Activated CD8-positive, alpha-beta T cell treated with anti-CD3 and anti-CD28 coated beads for 36 hours (primary cell): ENCODE data around the gene SLC16A4. TPM values are rescaled to one million over a fixed set of nuclear protein-coding genes. Genes with fewer than 3 reads are reported as not detected.

Experiments used
- ATAC-seq: fragments of 200-7000 bp; cut with Tn5 transposase; one replicate; pipeline ENCODE4 v1.10.0; 2021; ENCODE audit warnings: mild to moderate bottlenecking, moderate library complexity
- CTCF ChIA-PET: fragments of 350-600 bp; sonication (Branson Sonifier 250); formaldehyde crosslinking; loops from one replicate; lab custom pipeline; 2021; ENCODE audit warnings: antibody characterized with exemption; lab: Charles Lee
- POLR2A ChIA-PET: fragments of 350-600 bp; sonication (Branson Sonifier 250); formaldehyde crosslinking; loops from one replicate; lab custom pipeline; 2021; ENCODE audit warnings: antibody characterized with exemption; lab: Charles Lee
- DNase-seq: peaks from one replicate; pipeline ENCODE4 v3.0.0-alpha.2; 2020
- H3K27ac Mint-ChIP-seq: one replicate; pipeline ENCODE4 v1.8.0; 2021; ENCODE audit warnings: mild to moderate bottlenecking, mixed read lengths
- H3K27me3 Mint-ChIP-seq: one replicate; pipeline ENCODE4 v1.8.0; 2021; ENCODE audit warnings: mixed read lengths
- H3K36me3 Mint-ChIP-seq: one replicate; pipeline ENCODE4 v1.8.0; 2021; ENCODE audit warnings: low read depth, mixed read lengths
- H3K4me1 Mint-ChIP-seq: one replicate; pipeline ENCODE4 v1.8.0; 2021; ENCODE audit warnings: low read depth, mixed read lengths
- H3K4me3 Mint-ChIP-seq: one replicate; pipeline ENCODE4 v1.8.0; 2021; ENCODE audit warnings: mild to moderate bottlenecking, moderate library complexity, mixed read lengths
- H3K9me3 Mint-ChIP-seq: one replicate; pipeline ENCODE4 v1.8.0; 2021; ENCODE audit warnings: mixed read lengths
- CTCF ChIP-seq: fragments of 200-600 bp; IDR thresholded peaks from one replicate; pipeline ENCODE4 v1.8.0; 2022; ENCODE audit warnings: antibody characterized with exemption, mild to moderate bottlenecking
- intact Hi-C: fragments of 100-400 bp; cut with micrococcal nuclease; formaldehyde crosslinking; loops from one replicate; pipeline ENCODE4 v1.10.0; 2022
- total RNA-seq, 2 experiments: library from RNA; stranded (reverse); gene quantifications; one replicate each; pipeline ENCODE4 v1.2.3, GENCODE V29; 2021

SLC16A4 gene
- total RNA-seq, 2 experiments from 2014 or later = 0.27 to 0.51 TPM

GRCh38 chr1:110328700-110329099 is 62.1 kb downstream of the SLC16A4 start:
- no peak for DNase-seq
- H3K36me3 Mint-ChIP-seq = no peaks in the 10 kb centered on the region
- intact Hi-C loops = no loop called here
- CTCF ChIA-PET = interaction anchor here (1.0 to 1.5 kb wide), 6 partner anchors 8 to 132 kb away, joined by 3 to 6 read pairs (median 4); no protein-coding TSS in a partner anchor
- H3K4me1 Mint-ChIP-seq = no peaks in the 10 kb centered on the region
- no peak overlapping the region for H3K27ac Mint-ChIP-seq
- H3K27me3 Mint-ChIP-seq = no peaks in the 10 kb centered on the region
- TF ChIP-seq CTCF = no peak
- no peaks in the 10 kb centered on the region for H3K9me3 Mint-ChIP-seq
- no peak overlapping the region for H3K4me3 Mint-ChIP-seq
- ATAC-seq = no peak
- POLR2A ChIA-PET = interaction anchor here (2.6 kb wide), 1 partner anchor 10 kb away, joined by 6 read pairs; the partner anchor contains the start of gene RBM15

DNA sequence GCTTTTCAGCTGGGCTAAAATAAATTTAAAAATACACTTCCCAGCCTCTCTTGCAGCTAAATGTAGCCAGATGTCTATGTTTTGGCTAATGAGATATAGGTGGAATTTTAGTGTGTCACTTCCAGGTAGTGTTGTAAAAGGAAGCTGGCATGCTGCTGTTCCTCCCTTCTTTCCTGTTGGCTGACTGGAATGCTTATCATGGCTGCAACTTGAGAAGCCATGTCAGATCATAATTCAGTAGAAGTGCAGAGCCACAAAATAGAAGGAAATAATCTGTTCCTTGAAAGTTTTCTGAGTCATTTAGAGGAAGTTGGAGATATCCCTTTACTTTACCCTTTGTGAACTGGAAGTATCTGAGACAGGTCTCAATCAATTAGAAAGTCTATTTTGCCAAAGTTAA is 62.6 kb downstream of the SLC16A4 start:
- CTCF ChIA-PET = interaction anchor here (1.0 to 1.5 kb wide), 5 partner anchors 9 to 131 kb away, joined by 3 to 6 read pairs (median 5); no protein-coding TSS in a partner anchor

GRCh38 chr1:110326826-110327225 is 64.0 kb downstream of the SLC16A4 start:
- no peaks in the 10 kb centered on the region for H3K27me3 Mint-ChIP-seq
- no peak for ATAC-seq
- TF ChIP-seq CTCF = no peak
- H3K36me3 Mint-ChIP-seq = no peaks in the 10 kb centered on the region
- intact Hi-C loops = no loop called here
- ChIA-PET CTCF (interaction anchor here (0.6 to 1.1 kb wide), 2 partner anchors 16 to 124 kb away, joined by 3 read pairs; no protein-coding TSS in a partner anchor), POLR2A (no interaction called here)
- H3K27ac Mint-ChIP-seq = no peak overlapping the region
- no peaks in the 10 kb centered on the region for H3K4me1 Mint-ChIP-seq
- no peaks in the 10 kb centered on the region for H3K9me3 Mint-ChIP-seq
- no peak for DNase-seq
- no peak overlapping the region for H3K4me3 Mint-ChIP-seq

More for the DNA sequence above, 62.6 kb downstream of the SLC16A4 start:
- no peak overlapping the region for H3K4me3 Mint-ChIP-seq
- H3K27me3 Mint-ChIP-seq = no peaks in the 10 kb centered on the region
- no peaks in the 10 kb centered on the region for H3K36me3 Mint-ChIP-seq
- H3K27ac Mint-ChIP-seq = no peak overlapping the region
- TF ChIP-seq CTCF = no peak
- POLR2A ChIA-PET = interaction anchor here (2.6 kb wide), 1 partner anchor 10 kb away, joined by 6 read pairs; the partner anchor contains the start of gene RBM15
- intact Hi-C loops = no loop called here
- DNase-seq (no peak), ATAC-seq (no peak)
- H3K4me1 Mint-ChIP-seq = no peaks in the 10 kb centered on the region
- no peaks in the 10 kb centered on the region for H3K9me3 Mint-ChIP-seq

DNA sequence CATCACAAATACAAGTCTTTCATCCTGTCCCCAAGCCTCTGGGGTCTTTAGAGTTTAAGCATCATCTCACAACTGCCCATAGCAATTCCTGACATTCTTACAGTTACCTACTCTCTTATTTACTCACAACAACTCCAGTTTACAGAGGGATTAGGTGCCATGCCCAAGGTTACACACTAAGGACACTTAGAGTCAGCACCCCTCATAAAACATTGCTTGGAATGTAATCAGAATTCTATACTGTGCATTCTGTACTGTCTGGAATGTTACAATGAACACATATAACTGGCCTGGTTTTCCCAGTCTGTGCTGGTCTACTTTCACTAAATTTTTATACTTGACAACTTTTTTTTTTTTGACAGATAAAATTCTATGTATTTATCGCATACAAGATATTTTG is 66.2 kb downstream of the SLC16A4 start:
- ChIA-PET CTCF (interaction anchor here (1.8 to 22.5 kb wide), 2 partner anchors 120 to 136 kb away, joined by 7 to 761 read pairs; partner anchors contain the start of gene KCNC4), POLR2A (no interaction called here)
- H3K4me1 Mint-ChIP-seq = no peaks in the 10 kb centered on the region
- intact Hi-C loops = no loop called here
- no peaks in the 10 kb centered on the region for H3K36me3 Mint-ChIP-seq
- no peaks in the 10 kb centered on the region for H3K9me3 Mint-ChIP-seq
- no peak overlapping the region for H3K4me3 Mint-ChIP-seq
- DNase-seq = no peak
- no peaks in the 10 kb centered on the region for H3K27me3 Mint-ChIP-seq
- H3K27ac Mint-ChIP-seq = no peak overlapping the region
- TF ChIP-seq CTCF = no peak
- no peak for ATAC-seq

DNA sequence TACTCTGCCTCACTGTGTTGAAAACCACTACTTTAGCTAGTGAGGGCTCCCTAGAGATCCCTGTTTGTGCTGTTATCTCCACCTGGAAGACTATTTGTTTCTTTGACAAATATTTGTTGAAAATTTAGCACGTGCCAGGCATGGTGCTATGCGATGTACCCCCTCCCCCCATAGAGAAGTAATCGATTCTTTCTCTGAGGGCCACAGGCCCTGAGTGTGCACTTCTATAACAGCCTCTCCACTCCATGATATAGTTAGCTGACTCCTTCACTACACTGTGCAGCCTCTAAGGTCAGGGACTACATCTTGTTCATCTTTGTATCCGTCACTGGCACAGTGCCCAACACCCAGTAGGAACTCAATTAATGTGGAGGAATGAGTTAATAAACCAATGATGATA is 69.0 kb downstream of the SLC16A4 start:
- no peak for ATAC-seq

More for the DNA sequence above, 69.0 kb downstream of the SLC16A4 start:
- DNase-seq = no peak
- H3K9me3 Mint-ChIP-seq = no peaks in the 10 kb centered on the region
- H3K27me3 Mint-ChIP-seq = no peaks in the 10 kb centered on the region
- no peak overlapping the region for H3K27ac Mint-ChIP-seq
- ChIA-PET POLR2A (no interaction called here), CTCF (interaction anchor here (1.2 to 22.5 kb wide), 2 partner anchors 9 to 117 kb away, joined by 3 to 761 read pairs; partner anchors contain the start of gene KCNC4)
- TF ChIP-seq CTCF = no peak
- H3K4me3 Mint-ChIP-seq = no peak overlapping the region
- H3K36me3 Mint-ChIP-seq = no peaks in the 10 kb centered on the region
- intact Hi-C loops = no loop called here
- H3K4me1 Mint-ChIP-seq = no peaks in the 10 kb centered on the region
